Left ventricle myocardium inferior (tissue), 1 donor: ENCODE results near the gene CILP. TPM values are rescaled to one million over a fixed set of nuclear protein-coding genes. Genes with fewer than 3 reads are reported as not detected.
A peak's percentile ranks its signal among the peaks of the same experiment; 100 is the strongest.

Source experiments
- DNase-seq: peaks from one replicate; pipeline ENCODE4 v3.0.0-alpha.2; 2020
- H3K27ac ChIP-seq: fragments of 200-600 bp; replicated peaks from 2 replicates; pipeline ENCODE4 v1.8.0; 2021
- H3K27me3 ChIP-seq: fragments of 200-600 bp; 2 replicates; pipeline ENCODE4 v1.8.0; 2021; ENCODE audit warnings: low read depth
- H3K36me3 ChIP-seq: fragments of 200-600 bp; 2 replicates; pipeline ENCODE4 v1.8.0; 2021
- H3K4me1 ChIP-seq: fragments of 200-600 bp; 2 replicates; pipeline ENCODE4 v1.8.0; 2021
- H3K4me3 ChIP-seq: fragments of 200-600 bp; 2 replicates; pipeline ENCODE4 v1.8.0; 2021; ENCODE audit warnings: mild to moderate bottlenecking, moderate library complexity
- H3K9me3 ChIP-seq: fragments of 200-600 bp; replicated peaks from 2 replicates; pipeline ENCODE4 v1.8.0; 2021
- intact Hi-C: fragments of 100-400 bp; cut with micrococcal nuclease; formaldehyde crosslinking; loops from one replicate; pipeline ENCODE4 v1.11.0; 2022
- long read RNA-seq: library from polyadenylated mRNA; unstranded; transcript quantifications from one replicate; pipeline ENCODE4 v2.0.0, GENCODE V29; 2021
- total RNA-seq: library from RNA; stranded (reverse); fragmentation: NEBNext Ultra II Directional; extraction: Animal tissue kit (Norgen Biotek cat#: 25700); gene quantifications from one replicate; pipeline ENCODE4 v1.2.1, GENCODE V29; 2021
- TF ChIP-seq, protein P1 (sequence below): fragments of 200-600 bp; IDR thresholded peaks from 2 replicates; pipeline ENCODE4 v1.8.0; 2021; ENCODE audit warnings: antibody characterized with exemption, mild to moderate bottlenecking, borderline replicate concordance
- donor health status: DM: no; HTN: yes; CAD: no; lungs with severe emphysema.

Gene CILP, protein sequence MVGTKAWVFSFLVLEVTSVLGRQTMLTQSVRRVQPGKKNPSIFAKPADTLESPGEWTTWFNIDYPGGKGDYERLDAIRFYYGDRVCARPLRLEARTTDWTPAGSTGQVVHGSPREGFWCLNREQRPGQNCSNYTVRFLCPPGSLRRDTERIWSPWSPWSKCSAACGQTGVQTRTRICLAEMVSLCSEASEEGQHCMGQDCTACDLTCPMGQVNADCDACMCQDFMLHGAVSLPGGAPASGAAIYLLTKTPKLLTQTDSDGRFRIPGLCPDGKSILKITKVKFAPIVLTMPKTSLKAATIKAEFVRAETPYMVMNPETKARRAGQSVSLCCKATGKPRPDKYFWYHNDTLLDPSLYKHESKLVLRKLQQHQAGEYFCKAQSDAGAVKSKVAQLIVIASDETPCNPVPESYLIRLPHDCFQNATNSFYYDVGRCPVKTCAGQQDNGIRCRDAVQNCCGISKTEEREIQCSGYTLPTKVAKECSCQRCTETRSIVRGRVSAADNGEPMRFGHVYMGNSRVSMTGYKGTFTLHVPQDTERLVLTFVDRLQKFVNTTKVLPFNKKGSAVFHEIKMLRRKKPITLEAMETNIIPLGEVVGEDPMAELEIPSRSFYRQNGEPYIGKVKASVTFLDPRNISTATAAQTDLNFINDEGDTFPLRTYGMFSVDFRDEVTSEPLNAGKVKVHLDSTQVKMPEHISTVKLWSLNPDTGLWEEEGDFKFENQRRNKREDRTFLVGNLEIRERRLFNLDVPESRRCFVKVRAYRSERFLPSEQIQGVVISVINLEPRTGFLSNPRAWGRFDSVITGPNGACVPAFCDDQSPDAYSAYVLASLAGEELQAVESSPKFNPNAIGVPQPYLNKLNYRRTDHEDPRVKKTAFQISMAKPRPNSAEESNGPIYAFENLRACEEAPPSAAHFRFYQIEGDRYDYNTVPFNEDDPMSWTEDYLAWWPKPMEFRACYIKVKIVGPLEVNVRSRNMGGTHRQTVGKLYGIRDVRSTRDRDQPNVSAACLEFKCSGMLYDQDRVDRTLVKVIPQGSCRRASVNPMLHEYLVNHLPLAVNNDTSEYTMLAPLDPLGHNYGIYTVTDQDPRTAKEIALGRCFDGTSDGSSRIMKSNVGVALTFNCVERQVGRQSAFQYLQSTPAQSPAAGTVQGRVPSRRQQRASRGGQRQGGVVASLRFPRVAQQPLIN
- 7.3 TPM for total RNA-seq
- long read RNA-seq, full-length matches to known transcripts = 41 of 50 reads
- long read RNA-seq, partial matches to known transcripts = 1 of 50 reads
- long read RNA-seq, other reads (novel, unspliced or antisense) = 8 of 50 reads

GRCh38 chr15:65210770-65211481 is at the start of gene CILP:
TSS of gene CILP (minus strand) at chr15:65211473. CDS start at chr15:65209755, 1,718 bp downstream.
- TF ChIP-seq, protein P1, sequence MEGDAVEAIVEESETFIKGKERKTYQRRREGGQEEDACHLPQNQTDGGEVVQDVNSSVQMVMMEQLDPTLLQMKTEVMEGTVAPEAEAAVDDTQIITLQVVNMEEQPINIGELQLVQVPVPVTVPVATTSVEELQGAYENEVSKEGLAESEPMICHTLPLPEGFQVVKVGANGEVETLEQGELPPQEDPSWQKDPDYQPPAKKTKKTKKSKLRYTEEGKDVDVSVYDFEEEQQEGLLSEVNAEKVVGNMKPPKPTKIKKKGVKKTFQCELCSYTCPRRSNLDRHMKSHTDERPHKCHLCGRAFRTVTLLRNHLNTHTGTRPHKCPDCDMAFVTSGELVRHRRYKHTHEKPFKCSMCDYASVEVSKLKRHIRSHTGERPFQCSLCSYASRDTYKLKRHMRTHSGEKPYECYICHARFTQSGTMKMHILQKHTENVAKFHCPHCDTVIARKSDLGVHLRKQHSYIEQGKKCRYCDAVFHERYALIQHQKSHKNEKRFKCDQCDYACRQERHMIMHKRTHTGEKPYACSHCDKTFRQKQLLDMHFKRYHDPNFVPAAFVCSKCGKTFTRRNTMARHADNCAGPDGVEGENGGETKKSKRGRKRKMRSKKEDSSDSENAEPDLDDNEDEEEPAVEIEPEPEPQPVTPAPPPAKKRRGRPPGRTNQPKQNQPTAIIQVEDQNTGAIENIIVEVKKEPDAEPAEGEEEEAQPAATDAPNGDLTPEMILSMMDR = no peak
- Histone ChIP-seq H3K27me3 (no peaks in the 10 kb centered on the region), H3K4me3 (peak within 1 kb of the TSS; percentile 25), H3K27ac (peak within 1 kb of the TSS; percentile 72), H3K4me1 (peaks cover 16% of the 10 kb centered on the region), H3K36me3 (no peaks in the 10 kb centered on the region), H3K9me3 (no peaks in the 10 kb centered on the region)
- DNase-seq = no peak
- intact Hi-C loops = no loop called here

DNA sequence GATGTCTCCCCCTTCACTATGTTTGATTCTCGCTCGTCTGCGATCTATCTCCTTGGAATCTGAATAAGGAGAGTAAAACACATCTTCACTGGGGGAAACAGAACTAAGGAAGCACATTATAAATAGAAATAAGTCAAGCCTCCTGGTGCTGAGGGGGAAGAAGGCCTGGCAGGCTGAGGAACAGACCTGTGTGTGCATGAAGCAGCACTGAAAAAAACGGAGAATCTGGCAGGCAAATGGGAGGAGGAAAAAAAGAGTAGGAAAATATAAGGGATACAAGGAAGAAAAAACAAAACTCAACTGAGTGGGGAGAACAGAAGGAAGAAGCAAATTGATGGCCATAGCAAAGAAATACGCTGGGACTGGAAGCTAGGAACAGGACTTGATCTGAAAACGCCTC is 49.7 kb upstream of the CILP start:
- TF ChIP-seq, protein P1 = no peak
- intact Hi-C loops = loop anchor here (10.0 kb wide), 1 partner anchor 66 kb away; no protein-coding TSS in a partner anchor
- Histone ChIP-seq H3K27me3 (no peaks in the 10 kb centered on the region), H3K36me3 (peaks cover 61% of the 10 kb centered on the region), H3K27ac (no peak overlapping the region), H3K9me3 (no peaks in the 10 kb centered on the region), H3K4me3 (no peak overlapping the region), H3K4me1 (peaks cover 8% of the 10 kb centered on the region)
- DNase-seq = no peak

- peaks cover 60% of the 10 kb centered on the region for H3K36me3 ChIP-seq
- TF ChIP-seq, protein P1 = no peak
- peak; percentile 49 for DNase-seq
These were observed 48.1 kb upstream of the CILP start for GRCh38 chr15:65259367-65259797.

GRCh38 chr15:65258375-65259262 is 47.3 kb upstream of the CILP start:
- no peaks in the 10 kb centered on the region for H3K9me3 ChIP-seq
- H3K4me1 ChIP-seq = peaks cover 8% of the 10 kb centered on the region
- TF ChIP-seq, protein P1 = no peak
- H3K27ac ChIP-seq = peak overlapping the region; percentile 66
- DNase-seq = no peak
- H3K27me3 ChIP-seq = no peaks in the 10 kb centered on the region
- intact Hi-C loops = no loop called here
- H3K36me3 ChIP-seq = peaks cover 60% of the 10 kb centered on the region
- H3K4me3 ChIP-seq = no peak overlapping the region

More at GRCh38 chr15:65259367-65259797, 48.1 kb upstream of the CILP start:
- peaks cover 8% of the 10 kb centered on the region for H3K4me1 ChIP-seq
- intact Hi-C loops = no loop called here
- H3K27ac ChIP-seq = peak overlapping the region; percentile 66
- no peaks in the 10 kb centered on the region for H3K9me3 ChIP-seq
- H3K27me3 ChIP-seq = no peaks in the 10 kb centered on the region
- no peak overlapping the region for H3K4me3 ChIP-seq
